H1 (cell line): Measurements from ENCODE around the gene SLC11A1. TPM values are rescaled to one million over a fixed set of nuclear protein-coding genes. Genes with fewer than 3 reads are reported as not detected.

Experiments
- ASH2L ChIP-seq: fragments of 200-600, 300-600 bp; sonication (generic); IDR thresholded peaks from one replicate; pipeline ENCODE4 v1.7.1; 2017; ENCODE audit warnings: low read length
- CHD1 ChIP-seq: IDR thresholded peaks from 2 replicates; pipeline ENCODE4 v1.6.1; 2012; ENCODE audit warnings: low read depth, low read length, improper control_type of control experiment
- HDAC6 ChIP-seq: IDR thresholded peaks from one replicate; pipeline ENCODE4 v1.7.1; 2012; ENCODE audit warnings: low read depth, mild to moderate bottlenecking, inconsistent platforms, low read length, moderate library complexity
- JUND ChIP-seq: IDR thresholded peaks from 2 replicates; pipeline ENCODE4 v1.6.1; 2011; ENCODE audit warnings: mild to moderate bottlenecking, improper control_type of control experiment, low read length
- KDM5A ChIP-seq: fragments of 200-600 bp; IDR thresholded peaks from 2 replicates; pipeline ENCODE4 v1.7.1; 2012; ENCODE audit warnings: mild to moderate bottlenecking, low read length, inconsistent platforms, mixed read lengths
- POLR2A ChIP-seq, 2 experiments: IDR thresholded peaks; 1 replicate in 1 of 2; 2 replicates in 1 of 2; pipeline ENCODE4 v1.6.1; 2011; ENCODE audit warnings: low read depth in 2 of 2, low read length in 2 of 2, mild to moderate bottlenecking in 2 of 2; ENCODE audit errors: control extremely low read depth in 1 of 2
- POU5F1 ChIP-seq: IDR thresholded peaks from 2 replicates; pipeline ENCODE4 v1.6.1; 2011; ENCODE audit warnings: low read depth, mild to moderate bottlenecking, low read length, moderate library complexity
- RAD21 ChIP-seq, 2 experiments: IDR thresholded peaks in 1 of 2; conservative IDR thresholded peaks in 1 of 2; 2 replicates each; pipeline ENCODE4 v1.6.1; 2011; ENCODE audit warnings: low read depth in 2 of 2, low read length in 2 of 2, improper control_type of control experiment in 1 of 2, inconsistent platforms in 1 of 2, mild to moderate bottlenecking in 1 of 2, moderate library complexity in 1 of 2
- RNF2 ChIP-seq: fragments of 200-900, 300-1000 bp; sonication (generic); IDR thresholded peaks from 2 replicates; pipeline ENCODE4 v1.7.1; 2016; ENCODE audit warnings: borderline replicate concordance, low read depth, mild to moderate bottlenecking, antibody characterized with exemption, low read length; ENCODE audit not compliant: poor library complexity, severe bottlenecking; ENCODE audit errors: missing control alignments
- YY1 ChIP-seq: IDR thresholded peaks from 2 replicates; pipeline ENCODE4 v1.6.1; 2011; ENCODE audit warnings: low read depth, mild to moderate bottlenecking, low read length
- polyA plus RNA-seq, 7 experiments: library from polyadenylated mRNA; depleted of rRNA in 3 of 7; stranded (reverse) in 5 of 7; unstranded in 2 of 7; fragments of >200 nt in 5 of 7; fragments of 200-250 nt in 2 of 7; gene quantifications; 1 replicate in 5 of 7; 2 replicates in 1 of 7; 4 replicates in 1 of 7; pipeline versions ENCODE4 v1.2.1 to v1.2.3, GENCODE V29; 2011 to 2013; ENCODE audit warnings: missing spikeins in 2 of 7, mixed read lengths in 2 of 7
- total RNA-seq: library from RNA; stranded (reverse); fragmentation: NEBNext Ultra II Directional; extraction: Animal tissue kit (Norgen Biotek cat#: 25700); gene quantifications from 2 replicates; pipeline ENCODE4 v1.2.1, GENCODE V29; 2021
- TF ChIP-seq, protein P1 (sequence below): fragments of 300-600 bp; sonication (generic); IDR thresholded peaks from 2 replicates; pipeline ENCODE4 v1.7.1; 2012; ENCODE audit warnings: low read length, moderate library complexity, mild to moderate bottlenecking, inconsistent platforms; ENCODE audit not compliant: insufficient replicate concordance

SLC11A1 gene
- total and polyA plus RNA-seq, 2 of the 8 experiments (the other 6 are each of a cell fraction or from before 2014, with no cell fraction given) = 0.20 to 0.43 TPM

GRCh38 chr2:218425531-218425930 lies 43.5 kb downstream of the SLC11A1 start (continued):
- TF ChIP-seq, protein P1, sequence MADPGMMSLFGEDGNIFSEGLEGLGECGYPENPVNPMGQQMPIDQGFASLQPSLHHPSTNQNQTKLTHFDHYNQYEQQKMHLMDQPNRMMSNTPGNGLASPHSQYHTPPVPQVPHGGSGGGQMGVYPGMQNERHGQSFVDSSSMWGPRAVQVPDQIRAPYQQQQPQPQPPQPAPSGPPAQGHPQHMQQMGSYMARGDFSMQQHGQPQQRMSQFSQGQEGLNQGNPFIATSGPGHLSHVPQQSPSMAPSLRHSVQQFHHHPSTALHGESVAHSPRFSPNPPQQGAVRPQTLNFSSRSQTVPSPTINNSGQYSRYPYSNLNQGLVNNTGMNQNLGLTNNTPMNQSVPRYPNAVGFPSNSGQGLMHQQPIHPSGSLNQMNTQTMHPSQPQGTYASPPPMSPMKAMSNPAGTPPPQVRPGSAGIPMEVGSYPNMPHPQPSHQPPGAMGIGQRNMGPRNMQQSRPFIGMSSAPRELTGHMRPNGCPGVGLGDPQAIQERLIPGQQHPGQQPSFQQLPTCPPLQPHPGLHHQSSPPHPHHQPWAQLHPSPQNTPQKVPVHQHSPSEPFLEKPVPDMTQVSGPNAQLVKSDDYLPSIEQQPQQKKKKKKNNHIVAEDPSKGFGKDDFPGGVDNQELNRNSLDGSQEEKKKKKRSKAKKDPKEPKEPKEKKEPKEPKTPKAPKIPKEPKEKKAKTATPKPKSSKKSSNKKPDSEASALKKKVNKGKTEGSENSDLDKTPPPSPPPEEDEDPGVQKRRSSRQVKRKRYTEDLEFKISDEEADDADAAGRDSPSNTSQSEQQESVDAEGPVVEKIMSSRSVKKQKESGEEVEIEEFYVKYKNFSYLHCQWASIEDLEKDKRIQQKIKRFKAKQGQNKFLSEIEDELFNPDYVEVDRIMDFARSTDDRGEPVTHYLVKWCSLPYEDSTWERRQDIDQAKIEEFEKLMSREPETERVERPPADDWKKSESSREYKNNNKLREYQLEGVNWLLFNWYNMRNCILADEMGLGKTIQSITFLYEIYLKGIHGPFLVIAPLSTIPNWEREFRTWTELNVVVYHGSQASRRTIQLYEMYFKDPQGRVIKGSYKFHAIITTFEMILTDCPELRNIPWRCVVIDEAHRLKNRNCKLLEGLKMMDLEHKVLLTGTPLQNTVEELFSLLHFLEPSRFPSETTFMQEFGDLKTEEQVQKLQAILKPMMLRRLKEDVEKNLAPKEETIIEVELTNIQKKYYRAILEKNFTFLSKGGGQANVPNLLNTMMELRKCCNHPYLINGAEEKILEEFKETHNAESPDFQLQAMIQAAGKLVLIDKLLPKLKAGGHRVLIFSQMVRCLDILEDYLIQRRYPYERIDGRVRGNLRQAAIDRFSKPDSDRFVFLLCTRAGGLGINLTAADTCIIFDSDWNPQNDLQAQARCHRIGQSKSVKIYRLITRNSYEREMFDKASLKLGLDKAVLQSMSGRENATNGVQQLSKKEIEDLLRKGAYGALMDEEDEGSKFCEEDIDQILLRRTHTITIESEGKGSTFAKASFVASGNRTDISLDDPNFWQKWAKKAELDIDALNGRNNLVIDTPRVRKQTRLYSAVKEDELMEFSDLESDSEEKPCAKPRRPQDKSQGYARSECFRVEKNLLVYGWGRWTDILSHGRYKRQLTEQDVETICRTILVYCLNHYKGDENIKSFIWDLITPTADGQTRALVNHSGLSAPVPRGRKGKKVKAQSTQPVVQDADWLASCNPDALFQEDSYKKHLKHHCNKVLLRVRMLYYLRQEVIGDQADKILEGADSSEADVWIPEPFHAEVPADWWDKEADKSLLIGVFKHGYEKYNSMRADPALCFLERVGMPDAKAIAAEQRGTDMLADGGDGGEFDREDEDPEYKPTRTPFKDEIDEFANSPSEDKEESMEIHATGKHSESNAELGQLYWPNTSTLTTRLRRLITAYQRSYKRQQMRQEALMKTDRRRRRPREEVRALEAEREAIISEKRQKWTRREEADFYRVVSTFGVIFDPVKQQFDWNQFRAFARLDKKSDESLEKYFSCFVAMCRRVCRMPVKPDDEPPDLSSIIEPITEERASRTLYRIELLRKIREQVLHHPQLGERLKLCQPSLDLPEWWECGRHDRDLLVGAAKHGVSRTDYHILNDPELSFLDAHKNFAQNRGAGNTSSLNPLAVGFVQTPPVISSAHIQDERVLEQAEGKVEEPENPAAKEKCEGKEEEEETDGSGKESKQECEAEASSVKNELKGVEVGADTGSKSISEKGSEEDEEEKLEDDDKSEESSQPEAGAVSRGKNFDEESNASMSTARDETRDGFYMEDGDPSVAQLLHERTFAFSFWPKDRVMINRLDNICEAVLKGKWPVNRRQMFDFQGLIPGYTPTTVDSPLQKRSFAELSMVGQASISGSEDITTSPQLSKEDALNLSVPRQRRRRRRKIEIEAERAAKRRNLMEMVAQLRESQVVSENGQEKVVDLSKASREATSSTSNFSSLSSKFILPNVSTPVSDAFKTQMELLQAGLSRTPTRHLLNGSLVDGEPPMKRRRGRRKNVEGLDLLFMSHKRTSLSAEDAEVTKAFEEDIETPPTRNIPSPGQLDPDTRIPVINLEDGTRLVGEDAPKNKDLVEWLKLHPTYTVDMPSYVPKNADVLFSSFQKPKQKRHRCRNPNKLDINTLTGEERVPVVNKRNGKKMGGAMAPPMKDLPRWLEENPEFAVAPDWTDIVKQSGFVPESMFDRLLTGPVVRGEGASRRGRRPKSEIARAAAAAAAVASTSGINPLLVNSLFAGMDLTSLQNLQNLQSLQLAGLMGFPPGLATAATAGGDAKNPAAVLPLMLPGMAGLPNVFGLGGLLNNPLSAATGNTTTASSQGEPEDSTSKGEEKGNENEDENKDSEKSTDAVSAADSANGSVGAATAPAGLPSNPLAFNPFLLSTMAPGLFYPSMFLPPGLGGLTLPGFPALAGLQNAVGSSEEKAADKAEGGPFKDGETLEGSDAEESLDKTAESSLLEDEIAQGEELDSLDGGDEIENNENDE = no peak
- TF ChIP-seq ASH2L (no peak), YY1 (no peak), POU5F1 (no peak), JUND (no peak), HDAC6 (no peak), KDM5A (no peak), POLR2A (IDR thresholded peaks at IDR 0.05; ENCODE audit: control extremely low read depth in 1 of 2, low read depth in 2 of 2, low read length in 2 of 2) (no peak), CHD1 (no peak), RNF2 (no peak), RAD21 (IDR thresholded peaks at IDR 0.05 in 1 of 2, conservative IDR thresholded peaks at IDR 0.05 in 1 of 2; ENCODE audit: low read depth in 2 of 2, low read length in 2 of 2) (no peak)
